GM23248 (cell line): ENCODE data around the gene RCSD1.

ENCODE experiments used
- EZH2 ChIP-seq: fragments of 200-600 bp; sonication (generic); IDR thresholded peaks from 2 replicates; pipeline ENCODE4 v1.6.1; 2018; ENCODE audit warnings: antibody characterized with exemption, mild to moderate bottlenecking; ENCODE audit not compliant: insufficient read depth, poor library complexity, severe bottlenecking
- EZH2phosphoT487 ChIP-seq: fragments of 200-600 bp; sonication (generic); IDR thresholded peaks from 2 replicates; pipeline ENCODE4 v1.6.1; 2018; ENCODE audit warnings: antibody characterized with exemption, moderate library complexity, mild to moderate bottlenecking, low read depth; ENCODE audit not compliant: insufficient read depth

DNA sequence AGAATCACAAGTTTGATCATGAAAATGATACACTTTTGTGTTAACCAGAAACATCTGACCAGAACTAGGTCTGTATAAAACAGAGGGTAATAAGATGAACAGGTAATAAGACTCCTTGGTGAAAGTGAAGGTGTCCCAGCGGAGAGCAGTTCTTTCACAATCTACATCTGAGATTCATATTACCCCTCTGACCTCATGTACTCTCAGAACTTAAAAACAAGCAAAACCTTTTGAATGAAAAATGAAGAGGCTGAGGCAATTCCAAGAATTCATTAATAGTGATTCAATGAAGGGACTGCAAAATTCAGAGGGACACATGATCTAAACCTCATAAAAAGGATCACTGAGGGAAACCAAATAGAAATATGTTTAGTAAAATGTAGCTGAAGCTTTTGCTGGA is 80.8 kb downstream of the RCSD1 start:
- TF ChIP-seq EZH2phosphoT487 (no peak), EZH2 (no peak)
